Measurements from ENCODE around the gene CDKAL1. TPM values are rescaled to one million over a fixed set of nuclear protein-coding genes. Genes with fewer than 3 reads are reported as not detected.
A peak's percentile ranks its signal among the peaks of the same experiment; 100 is the strongest.

The CDKAL1 gene
- total and polyA plus RNA-seq, 2 experiments from 2014 or later = 12.2 to 13.7 TPM

- no peaks in the 10 kb centered on the region for H3K27me3 ChIP-seq
- no peaks in the 10 kb centered on the region for H3K36me3 ChIP-seq
- peaks cover 10% of the 10 kb centered on the region for H3K4me1 ChIP-seq (ENCODE audit: low read depth)
- no peak for TF ChIP-seq CTCF (IDR thresholded peaks at IDR 0.05; ENCODE audit: low read depth, low read length)
- H3K4me3 ChIP-seq = no peak overlapping the region
- peak in 1 of 2 donors; percentile 68 for DNase-seq (ENCODE audit: low read depth in 1 of 2, low spot score in 1 of 2)
- H3K27ac ChIP-seq = no peak overlapping the region
- no peaks in the 10 kb centered on the region for H3K9me3 ChIP-seq (ENCODE audit: low read depth)
Observed at GRCh38 chr6:20669571-20670314, 135.5 kb downstream of the CDKAL1 start.

- H3K36me3 ChIP-seq = no peaks in the 10 kb centered on the region
- no peak overlapping the region for H3K4me3 ChIP-seq
- H3K9me3 ChIP-seq (ENCODE audit: low read depth) = no peaks in the 10 kb centered on the region
- no peak for DNase-seq (ENCODE audit: low read depth in 1 of 2, low spot score in 1 of 2)
- TF ChIP-seq CTCF (IDR thresholded peaks at IDR 0.05; ENCODE audit: low read depth, low read length) = no peak
- peaks cover 21% of the 10 kb centered on the region for H3K4me1 ChIP-seq (ENCODE audit: low read depth)
- no peaks in the 10 kb centered on the region for H3K27me3 ChIP-seq
- H3K27ac ChIP-seq = no peak overlapping the region
Observed at GRCh38 chr6:20670750-20671149, 136.5 kb downstream of the CDKAL1 start.

- DNase-seq (ENCODE audit: low read depth in 1 of 2, low spot score in 1 of 2) = no peak
- Histone ChIP-seq H3K9me3 (ENCODE audit: low read depth) (no peaks in the 10 kb centered on the region), H3K27me3 (no peaks in the 10 kb centered on the region), H3K27ac (no peak overlapping the region), H3K36me3 (no peaks in the 10 kb centered on the region), H3K4me1 (ENCODE audit: low read depth) (peaks cover 23% of the 10 kb centered on the region), H3K4me3 (no peak overlapping the region)
- TF ChIP-seq CTCF (IDR thresholded peaks at IDR 0.05; ENCODE audit: low read depth, low read length) = no peak
Observed at GRCh38 chr6:20672038-20672437, 137.8 kb downstream of the CDKAL1 start.

GRCh38 chr6:20673458-20673857, 139.2 kb downstream of the CDKAL1 start:
- no peaks in the 10 kb centered on the region for H3K9me3 ChIP-seq (ENCODE audit: low read depth)
- H3K4me1 ChIP-seq (ENCODE audit: low read depth) = peaks cover 23% of the 10 kb centered on the region
- DNase-seq (ENCODE audit: low read depth in 1 of 2, low spot score in 1 of 2) = no peak
- TF ChIP-seq CTCF (IDR thresholded peaks at IDR 0.05; ENCODE audit: low read depth, low read length) = no peak
- no peak overlapping the region for H3K27ac ChIP-seq
- no peaks in the 10 kb centered on the region for H3K27me3 ChIP-seq
- no peak overlapping the region for H3K4me3 ChIP-seq
- no peaks in the 10 kb centered on the region for H3K36me3 ChIP-seq

- H3K27ac ChIP-seq = no peak overlapping the region
- H3K27me3 ChIP-seq = no peaks in the 10 kb centered on the region
- no peak for TF ChIP-seq CTCF (IDR thresholded peaks at IDR 0.05; ENCODE audit: low read depth, low read length)
- peaks cover 23% of the 10 kb centered on the region for H3K4me1 ChIP-seq (ENCODE audit: low read depth)
- peak in 1 of 2 donors; percentile 32 for DNase-seq (ENCODE audit: low read depth in 1 of 2, low spot score in 1 of 2)
- H3K36me3 ChIP-seq = no peaks in the 10 kb centered on the region
- H3K4me3 ChIP-seq = no peak overlapping the region
- no peaks in the 10 kb centered on the region for H3K9me3 ChIP-seq (ENCODE audit: low read depth)
Observed at GRCh38 chr6:20674664-20675063, 140.4 kb downstream of the CDKAL1 start.

All from cardiac muscle cell (in vitro differentiated cells and primary cell).